ENCODE measurements around the gene CPEB1. TPM values are rescaled to one million over a fixed set of nuclear protein-coding genes. Genes with fewer than 3 reads are reported as not detected.

Gene CPEB1
- total RNA-seq, 6 experiments from 2014 or later, result not detected

GRCh38 chr15:82549199-82549665, 97.9 kb downstream of the CPEB1 start:
- no peaks in the 10 kb centered on the region for H3K9me3 ChIP-seq
- intact Hi-C loops (cut with DNase I), result no loop called here
- 68% methylated on average over 5 of the region's 9 CpGs for WGBS (ENCODE audit: insufficient coverage, low coverage, low lambda C conversion rate, missing lambda C conversion rate)
- no peaks in the 10 kb centered on the region for H3K27me3 ChIP-seq
- no peaks in the 10 kb centered on the region for H3K4me1 ChIP-seq
- DNase-seq (no peak), ATAC-seq (no peak)
- no peaks in the 10 kb centered on the region for H3K36me3 ChIP-seq
- no peak for TF ChIP-seq POLR2A (IDR thresholded peaks at IDR 0.05)
- TF ChIP-seq CTCF (IDR thresholded peaks at IDR 0.05), result no peak
- no peak overlapping the region for H3K27ac ChIP-seq
- no peak overlapping the region for H3K4me3 ChIP-seq

- TF ChIP-seq POLR2A (IDR thresholded peaks at IDR 0.05), result no peak
- TF ChIP-seq CTCF (IDR thresholded peaks at IDR 0.05), result no peak
- Histone ChIP-seq H3K9me3 (no peaks in the 10 kb centered on the region), H3K36me3 (no peaks in the 10 kb centered on the region), H3K27ac (no peak overlapping the region), H3K27me3 (no peaks in the 10 kb centered on the region), H3K4me1 (no peaks in the 10 kb centered on the region), H3K4me3 (no peak overlapping the region)
- intact Hi-C loops (cut with DNase I), result no loop called here
- DNase-seq, result no peak
- no CpG with 5 or more reads among the region's 2 CpGs for WGBS (ENCODE audit: insufficient coverage, low coverage, low lambda C conversion rate, missing lambda C conversion rate)
- ATAC-seq, result no peak
Observed at GRCh38 chr15:82548700-82549099, 98.5 kb downstream of the CPEB1 start.

- no peak overlapping the region for H3K4me3 ChIP-seq
Observed at GRCh38 chr15:82545478-82545877, 101.7 kb downstream of the CPEB1 start.

GRCh38 chr15:82545002-82545401, 102.2 kb downstream of the CPEB1 start:
- Histone ChIP-seq H3K36me3 (no peaks in the 10 kb centered on the region), H3K4me1 (peaks cover 0 to 4% (median 0%) of the 10 kb centered on the region in 4 donors), H3K4me3 (no peak overlapping the region), H3K27ac (no peak overlapping the region), H3K27me3 (no peaks in the 10 kb centered on the region), H3K9me3 (no peaks in the 10 kb centered on the region)
- intact Hi-C loops (cut with DNase I), result no loop called here
- WGBS (ENCODE audit: insufficient coverage, low coverage, low lambda C conversion rate, missing lambda C conversion rate), result 31% methylated on average over 3 of the region's 3 CpGs
- no peak for ATAC-seq
- DNase-seq, result no peak
- TF ChIP-seq POLR2A (IDR thresholded peaks at IDR 0.05) (no peak), CTCF (IDR thresholded peaks at IDR 0.05) (no peak)

More at GRCh38 chr15:82545478-82545877, 101.7 kb downstream of the CPEB1 start:
- no peak for TF ChIP-seq POLR2A (IDR thresholded peaks at IDR 0.05)
- TF ChIP-seq CTCF (IDR thresholded peaks at IDR 0.05), result no peak
- H3K27me3 ChIP-seq, result no peaks in the 10 kb centered on the region
- no peak for DNase-seq
- H3K9me3 ChIP-seq, result no peaks in the 10 kb centered on the region
- no peaks in the 10 kb centered on the region for H3K36me3 ChIP-seq
- no peak for ATAC-seq
- 47% methylated on average over 3 of the region's 6 CpGs for WGBS (ENCODE audit: insufficient coverage, low coverage, low lambda C conversion rate, missing lambda C conversion rate)
- H3K4me1 ChIP-seq, result peaks cover 0 to 4% (median 0%) of the 10 kb centered on the region in 4 donors
- H3K27ac ChIP-seq, result no peak overlapping the region
- intact Hi-C loops (cut with DNase I), result no loop called here

GRCh38 chr15:82544431-82544830, 102.7 kb downstream of the CPEB1 start:
- no peak for TF ChIP-seq POLR2A (IDR thresholded peaks at IDR 0.05)
- no peak for TF ChIP-seq CTCF (IDR thresholded peaks at IDR 0.05)
- DNase-seq, result no peak
- intact Hi-C loops (cut with DNase I), result no loop called here

More at GRCh38 chr15:82544431-82544830, 102.7 kb downstream of the CPEB1 start:
- Histone ChIP-seq H3K4me3 (no peak overlapping the region), H3K9me3 (no peaks in the 10 kb centered on the region), H3K4me1 (peaks cover 0 to 6% (median 0%) of the 10 kb centered on the region in 4 donors), H3K27ac (no peak overlapping the region), H3K27me3 (no peaks in the 10 kb centered on the region), H3K36me3 (no peaks in the 10 kb centered on the region)
- no peak for ATAC-seq
- 43% methylated on average over 4 of the region's 9 CpGs for WGBS (ENCODE audit: insufficient coverage, low coverage, low lambda C conversion rate, missing lambda C conversion rate)
